ENCODE data around the gene SNN.

SNN gene

DNA sequence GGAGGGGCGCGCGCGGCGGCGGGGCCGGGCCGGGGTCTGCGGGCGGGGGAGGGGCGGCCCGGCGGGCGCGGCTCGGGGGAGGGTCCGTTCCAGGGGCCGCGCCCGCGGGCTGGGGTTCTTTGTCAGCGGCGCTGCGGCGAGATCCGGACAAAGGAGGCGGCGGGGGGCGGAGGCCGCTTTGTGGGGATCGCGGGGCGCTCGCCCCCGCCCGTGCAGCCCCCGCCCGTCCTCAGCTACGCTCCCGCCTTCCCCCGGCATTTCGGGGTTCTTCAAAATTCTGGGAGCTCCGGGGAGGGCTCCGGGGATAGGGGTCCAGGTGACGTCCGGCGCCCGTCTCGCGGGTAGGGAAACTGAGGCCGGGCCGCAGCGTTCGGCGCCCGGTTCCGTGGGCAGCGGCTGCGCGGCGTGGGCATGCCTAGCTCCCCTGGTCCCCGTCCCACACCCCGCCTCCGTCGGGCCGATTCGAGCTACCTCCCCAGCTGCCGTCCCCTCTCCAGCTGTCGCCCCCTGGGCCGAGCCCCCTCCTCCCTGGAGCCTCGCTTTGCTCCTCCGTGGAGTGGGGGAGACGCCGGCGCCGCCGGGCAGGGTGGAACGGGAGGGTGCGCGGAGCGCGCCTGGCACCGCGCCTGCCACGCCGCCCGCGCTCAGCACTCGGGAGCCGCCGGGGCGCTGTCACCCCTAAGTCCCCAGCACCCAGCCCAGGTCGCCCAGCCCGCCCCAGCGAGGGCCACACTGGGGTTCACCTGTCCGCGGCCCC, 546 bp downstream of the SNN start:
- DNase-seq = no peak

DNA sequence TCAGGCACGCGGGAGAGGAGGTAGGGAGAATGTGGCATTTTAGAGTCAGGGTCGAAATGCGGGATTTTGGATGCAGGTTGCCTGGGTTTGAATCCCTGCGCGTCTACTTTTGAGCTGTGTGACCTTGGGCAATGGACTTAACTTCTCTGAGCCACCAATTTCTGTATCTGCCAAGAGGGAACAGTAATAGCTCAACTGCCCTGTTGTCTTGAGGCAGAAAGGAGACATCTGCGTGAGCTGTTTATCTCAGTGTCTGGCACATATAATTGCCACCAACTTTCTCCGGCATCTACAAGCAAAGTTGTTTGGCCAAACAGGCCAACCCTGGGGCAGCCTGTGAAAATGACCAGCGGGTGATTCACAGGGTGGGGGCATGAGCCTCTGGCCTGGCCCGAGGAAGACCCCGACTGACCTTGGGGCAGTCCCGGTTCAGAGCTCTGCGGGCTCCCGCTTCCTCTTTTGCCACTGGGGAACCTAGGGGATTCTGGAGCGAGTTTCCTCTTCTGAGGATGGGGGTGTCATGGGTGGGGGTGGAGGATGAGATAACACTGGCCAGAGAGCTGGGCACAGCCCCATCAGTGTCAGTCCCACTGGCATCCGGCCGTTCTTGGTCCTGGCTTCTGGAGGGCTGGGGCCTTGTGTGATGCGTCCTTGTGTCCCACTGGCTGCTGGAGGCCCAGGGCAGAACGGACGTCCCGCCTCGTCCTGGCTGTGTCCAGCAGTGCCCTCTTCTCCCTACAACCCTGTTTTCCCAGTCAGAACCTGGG, 1.3 kb downstream of the SNN start:
- no peak for DNase-seq

DNA sequence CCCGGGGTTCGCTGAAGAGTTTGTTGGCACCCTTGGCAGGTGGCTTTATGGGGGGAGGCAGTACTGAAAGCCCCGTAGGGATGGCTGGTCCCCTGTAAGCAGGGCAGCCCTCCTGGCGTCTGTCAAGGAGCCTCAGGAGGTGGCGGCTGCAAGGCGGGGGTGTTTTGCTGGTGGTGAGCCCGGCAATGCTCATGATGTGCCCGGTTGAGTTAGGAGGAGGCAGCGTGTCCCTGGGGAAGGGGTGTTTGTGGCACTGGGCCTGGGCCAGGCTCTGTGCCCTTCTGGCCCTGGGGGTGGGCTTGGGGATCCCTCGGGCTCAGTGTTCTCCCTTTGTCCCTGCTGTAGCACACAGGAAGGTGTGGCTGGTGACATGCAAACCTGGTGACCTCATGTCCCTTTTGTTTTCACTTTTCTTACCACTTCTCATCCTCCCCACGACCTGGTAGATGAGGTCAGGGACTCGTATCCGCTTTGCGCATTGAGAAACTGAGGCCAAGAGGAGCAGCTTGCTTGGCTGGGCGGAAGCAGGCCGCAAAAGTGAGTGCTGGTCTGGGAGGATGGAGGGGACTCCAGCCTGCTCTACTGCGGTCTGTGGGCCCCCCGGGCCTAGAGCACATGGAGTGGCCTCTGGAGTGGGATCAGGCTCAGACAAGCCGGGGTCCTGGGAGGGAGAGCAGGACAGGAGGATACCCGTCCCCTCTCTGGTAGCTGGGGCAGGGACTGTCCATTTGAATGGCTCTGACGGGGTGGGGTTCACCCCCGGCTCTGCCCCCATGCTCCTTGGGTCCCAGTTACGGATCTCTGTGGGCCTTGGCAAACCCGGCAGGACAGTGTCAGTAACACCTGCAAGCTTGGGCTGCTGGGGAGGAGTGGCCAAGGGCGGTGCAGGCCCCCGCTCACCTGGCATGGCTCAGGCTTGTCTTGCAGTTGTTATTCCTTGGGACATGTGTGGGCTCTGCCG, 2.2 kb downstream of the SNN start:
- DNase-seq = no peak

DNA sequence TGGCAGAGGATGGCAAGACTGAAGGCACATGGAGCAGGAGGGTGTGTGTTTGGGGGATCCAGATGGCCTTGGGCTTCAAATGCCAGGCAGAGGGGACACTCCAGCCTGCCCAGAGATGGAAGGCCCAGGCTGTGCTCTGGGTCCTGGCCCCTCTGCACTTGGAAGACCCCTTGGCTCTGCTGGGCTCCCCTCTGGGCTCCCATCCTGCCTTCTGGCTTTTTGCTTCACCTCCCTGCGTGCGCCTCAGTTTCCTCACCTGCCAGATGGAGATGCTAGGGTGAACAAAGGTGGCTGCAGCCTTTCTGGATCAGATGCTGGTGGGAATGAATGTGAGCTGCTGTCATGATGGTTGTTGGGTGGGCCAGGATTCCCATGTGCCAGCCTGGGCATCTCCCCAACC, 3.0 kb downstream of the SNN start:
- DNase-seq = no peak

DNA sequence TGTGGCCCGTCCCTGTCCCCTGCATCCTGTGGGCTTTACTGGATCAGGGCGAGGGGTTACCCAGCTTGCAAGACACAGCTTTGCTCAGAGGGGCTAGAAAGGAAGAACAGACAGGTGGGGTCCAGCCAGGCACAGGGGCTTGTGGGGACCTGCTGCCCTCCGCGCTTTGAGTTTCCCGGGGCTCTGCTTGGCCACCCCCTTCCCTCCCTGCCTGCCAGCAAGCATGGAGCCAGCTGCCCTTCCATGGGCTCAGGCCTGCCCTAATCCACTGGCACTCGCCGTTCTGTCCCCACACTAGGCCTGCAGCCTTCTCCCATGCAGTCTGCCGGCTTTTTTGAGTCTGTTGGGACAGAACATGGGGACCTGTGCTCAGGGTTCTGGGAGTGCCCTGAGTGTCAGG, 3.4 kb downstream of the SNN start:
- DNase-seq = no peak

- no peak for DNase-seq
Measured at GRCh38 chr16:11672206-11673090, 4.2 kb downstream of the SNN start.

GRCh38 chr16:11673091-11674000, 5.1 kb downstream of the SNN start:
- DNase-seq = no peak

GRCh38 chr16:11674001-11674817, 6.0 kb downstream of the SNN start:
- DNase-seq = no peak

DNA sequence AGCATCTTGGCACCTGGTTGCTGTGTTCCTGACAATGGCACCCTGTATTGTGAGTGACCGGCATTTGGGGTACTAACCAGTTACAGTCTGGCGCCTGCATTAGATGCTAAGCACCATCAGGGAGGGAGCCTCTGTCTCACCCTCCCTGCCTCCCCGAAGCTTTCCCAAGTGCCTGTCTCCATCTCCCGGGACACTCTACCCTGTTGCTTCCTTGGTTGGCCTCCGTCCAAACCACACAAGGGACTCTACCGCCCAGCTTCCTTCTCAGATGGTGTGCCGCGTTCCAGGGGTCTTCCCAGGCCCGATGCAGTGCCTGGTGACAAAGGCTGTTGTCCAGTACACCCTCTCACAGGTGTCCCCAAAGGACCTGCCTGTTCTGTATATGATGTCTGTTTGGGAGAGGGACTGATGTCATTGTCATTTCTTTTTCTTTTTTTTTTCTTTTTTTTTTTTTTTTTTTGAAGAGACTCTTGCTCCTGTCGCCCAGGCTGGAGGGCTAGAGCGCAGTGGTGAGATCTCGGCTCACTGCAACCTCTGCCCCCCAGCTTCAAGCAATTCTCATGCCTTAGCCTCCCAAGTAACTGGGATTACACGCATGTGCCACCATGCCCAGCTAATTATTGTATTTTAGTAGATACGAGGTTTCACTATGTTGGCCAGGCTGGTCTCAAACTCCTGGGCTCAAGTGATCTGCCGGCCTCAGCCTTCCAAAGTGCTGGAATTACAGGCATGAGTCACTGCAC, 6.7 kb downstream of the SNN start:
- no peak for DNase-seq

- DNase-seq = no peak
Measured at GRCh38 chr16:11675561-11676511, 7.6 kb downstream of the SNN start.

DNA sequence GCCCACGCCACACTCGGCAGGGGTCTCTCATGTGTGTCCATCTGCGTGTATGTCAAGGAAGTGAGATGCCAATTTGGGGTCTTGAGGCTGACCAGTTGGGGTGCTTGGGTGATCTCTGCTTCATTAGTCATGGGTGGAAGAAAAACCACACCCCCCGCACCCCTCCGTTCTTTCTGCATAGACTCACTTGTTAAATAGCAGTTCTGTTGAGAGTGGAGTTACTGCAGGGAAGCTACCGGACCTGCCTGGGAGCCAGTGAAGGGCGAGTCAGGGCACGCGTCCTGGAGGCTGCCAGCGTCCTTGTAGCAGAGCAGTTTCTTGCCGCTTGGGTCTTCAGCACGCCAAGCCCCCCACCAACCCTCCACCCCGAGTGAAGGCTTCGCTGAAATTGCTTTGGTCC, 8.5 kb downstream of the SNN start:
- DNase-seq = no peak

DNA sequence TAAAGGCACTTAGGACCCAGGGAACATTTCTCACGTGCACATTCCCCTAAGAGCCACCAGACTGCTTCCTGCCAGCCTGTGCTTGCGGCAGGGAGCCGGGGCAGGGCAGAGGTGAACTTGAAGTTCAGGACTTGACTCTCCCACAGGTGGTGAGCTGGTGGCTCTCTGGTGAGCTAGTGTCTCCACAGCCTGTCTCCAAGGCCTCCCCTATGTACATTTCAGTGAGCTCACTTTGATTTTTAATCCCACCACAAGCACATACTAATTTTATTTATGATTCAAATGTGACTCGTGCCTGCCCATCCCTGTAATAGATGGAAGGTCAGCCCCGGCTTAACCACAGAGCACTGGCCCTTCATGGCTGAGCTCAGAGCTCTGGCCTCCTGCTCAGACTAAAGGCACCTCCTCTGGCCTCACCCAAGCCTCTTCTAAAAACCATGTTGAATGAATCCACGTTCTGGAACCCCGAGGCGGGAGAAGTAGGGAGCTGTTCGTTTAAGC, 9.2 kb downstream of the SNN start:
- no peak for DNase-seq

GRCh38 chr16:11677959-11678881, 10.0 kb downstream of the SNN start:
- no peak for DNase-seq

- no peak for DNase-seq
Measured at GRCh38 chr16:11679250-11679649, 11.0 kb downstream of the SNN start.

- no peak for DNase-seq
Measured at GRCh38 chr16:11679941-11680911, 12.0 kb downstream of the SNN start.

DNA sequence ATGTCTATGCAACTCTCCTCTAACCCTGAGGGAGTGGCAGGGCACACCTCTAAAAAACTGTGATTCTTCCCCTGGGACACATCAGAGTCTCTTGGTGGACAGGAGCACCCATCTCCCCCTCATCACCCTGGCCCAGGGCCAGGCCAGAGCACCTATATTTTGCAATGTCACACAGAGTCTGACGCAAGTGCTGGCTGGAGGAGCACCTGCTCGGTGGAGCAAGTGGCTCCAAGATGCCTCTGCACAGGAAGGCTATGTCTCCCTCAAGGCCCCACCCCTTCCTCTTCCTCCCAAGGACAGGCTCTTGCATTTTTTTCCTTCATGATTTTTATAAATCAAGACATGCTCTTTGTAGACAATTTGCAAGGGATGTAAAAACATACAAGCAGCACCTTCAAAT, 13.3 kb downstream of the SNN start:
- no peak for DNase-seq
